Neural progenitor cell (in vitro differentiated cells): Measurements from ENCODE around the gene BACH1.

Experiments
- EZH2 ChIP-seq: fragments of 200-600 bp; sonication (generic); IDR thresholded peaks from 2 replicates; pipeline ENCODE4 v1.6.1; 2017; ENCODE audit warnings: antibody characterized with exemption, mild to moderate bottlenecking, moderate library complexity
- EZH2phosphoT487 ChIP-seq: fragments of 200-600 bp; sonication (generic); IDR thresholded peaks from 2 replicates; pipeline ENCODE4 v1.6.1; 2017; ENCODE audit warnings: antibody characterized with exemption
- TF ChIP-seq, protein P1 (sequence below): fragments of 200-600 bp; sonication (generic); IDR thresholded peaks from 2 replicates; pipeline ENCODE4 v1.5.1; 2017; ENCODE audit warnings: antibody characterized with exemption, mild to moderate bottlenecking

- TF ChIP-seq, protein P1, sequence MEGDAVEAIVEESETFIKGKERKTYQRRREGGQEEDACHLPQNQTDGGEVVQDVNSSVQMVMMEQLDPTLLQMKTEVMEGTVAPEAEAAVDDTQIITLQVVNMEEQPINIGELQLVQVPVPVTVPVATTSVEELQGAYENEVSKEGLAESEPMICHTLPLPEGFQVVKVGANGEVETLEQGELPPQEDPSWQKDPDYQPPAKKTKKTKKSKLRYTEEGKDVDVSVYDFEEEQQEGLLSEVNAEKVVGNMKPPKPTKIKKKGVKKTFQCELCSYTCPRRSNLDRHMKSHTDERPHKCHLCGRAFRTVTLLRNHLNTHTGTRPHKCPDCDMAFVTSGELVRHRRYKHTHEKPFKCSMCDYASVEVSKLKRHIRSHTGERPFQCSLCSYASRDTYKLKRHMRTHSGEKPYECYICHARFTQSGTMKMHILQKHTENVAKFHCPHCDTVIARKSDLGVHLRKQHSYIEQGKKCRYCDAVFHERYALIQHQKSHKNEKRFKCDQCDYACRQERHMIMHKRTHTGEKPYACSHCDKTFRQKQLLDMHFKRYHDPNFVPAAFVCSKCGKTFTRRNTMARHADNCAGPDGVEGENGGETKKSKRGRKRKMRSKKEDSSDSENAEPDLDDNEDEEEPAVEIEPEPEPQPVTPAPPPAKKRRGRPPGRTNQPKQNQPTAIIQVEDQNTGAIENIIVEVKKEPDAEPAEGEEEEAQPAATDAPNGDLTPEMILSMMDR = no peak
- no peak for TF ChIP-seq EZH2
- TF ChIP-seq EZH2phosphoT487 = no peak
These were observed 21.3 kb downstream of the BACH1 start for GRCh38 chr21:29320031-29320430.
